WTC11 (cell line): Measurements from ENCODE around the gene AK2.

ENCODE experiments used
- CREB1 ChIP-seq: sonication (generic); formaldehyde crosslinking; IDR thresholded peaks from 2 replicates; pipeline ENCODE4 v1.8.0; 2023; ENCODE audit warnings: mild to moderate bottlenecking, missing genetic modification reagents
- FOXP1 ChIP-seq: sonication (generic); formaldehyde crosslinking; IDR thresholded peaks from 2 replicates; pipeline ENCODE4 v1.8.0; 2022; ENCODE audit warnings: missing genetic modification reagents, mild to moderate bottlenecking, moderate library complexity, borderline replicate concordance
- SP1 ChIP-seq: sonication (generic); formaldehyde crosslinking; conservative IDR thresholded peaks from 2 replicates; pipeline ENCODE4 v1.8.1; 2022; ENCODE audit warnings: missing genetic modification reagents
- TCF7 ChIP-seq: sonication (generic); formaldehyde crosslinking; IDR thresholded peaks from 2 replicates; pipeline ENCODE4 v1.8.0; 2022; ENCODE audit warnings: mild to moderate bottlenecking, low read depth, missing genetic modification reagents, moderate library complexity
- TF ChIP-seq, protein P1 (sequence below): fragments of 200-600 bp; IDR thresholded peaks from 2 replicates; pipeline ENCODE4 v1.8.0; 2022; ENCODE audit warnings: antibody characterized with exemption

DNA sequence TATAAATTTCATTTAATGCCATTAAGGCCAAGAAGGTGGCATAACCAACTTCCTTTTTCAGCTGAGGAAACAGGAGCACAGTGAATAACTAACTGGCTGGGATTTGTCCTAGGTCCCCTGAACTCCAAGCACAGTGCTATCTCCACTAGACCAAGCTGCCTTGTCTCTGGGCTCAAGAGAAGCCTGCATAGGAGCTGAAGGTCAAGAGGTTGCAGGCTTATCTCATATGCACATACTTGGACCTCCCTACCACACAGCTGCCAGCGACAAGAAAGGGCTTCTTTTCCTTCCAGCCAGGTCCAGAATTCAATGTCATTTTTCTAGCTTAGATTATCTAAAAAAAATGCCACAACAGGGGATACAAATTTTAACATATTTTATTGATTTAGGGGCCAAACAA lies 27.1 kb downstream of the AK2 start:
- TF ChIP-seq, protein P1, sequence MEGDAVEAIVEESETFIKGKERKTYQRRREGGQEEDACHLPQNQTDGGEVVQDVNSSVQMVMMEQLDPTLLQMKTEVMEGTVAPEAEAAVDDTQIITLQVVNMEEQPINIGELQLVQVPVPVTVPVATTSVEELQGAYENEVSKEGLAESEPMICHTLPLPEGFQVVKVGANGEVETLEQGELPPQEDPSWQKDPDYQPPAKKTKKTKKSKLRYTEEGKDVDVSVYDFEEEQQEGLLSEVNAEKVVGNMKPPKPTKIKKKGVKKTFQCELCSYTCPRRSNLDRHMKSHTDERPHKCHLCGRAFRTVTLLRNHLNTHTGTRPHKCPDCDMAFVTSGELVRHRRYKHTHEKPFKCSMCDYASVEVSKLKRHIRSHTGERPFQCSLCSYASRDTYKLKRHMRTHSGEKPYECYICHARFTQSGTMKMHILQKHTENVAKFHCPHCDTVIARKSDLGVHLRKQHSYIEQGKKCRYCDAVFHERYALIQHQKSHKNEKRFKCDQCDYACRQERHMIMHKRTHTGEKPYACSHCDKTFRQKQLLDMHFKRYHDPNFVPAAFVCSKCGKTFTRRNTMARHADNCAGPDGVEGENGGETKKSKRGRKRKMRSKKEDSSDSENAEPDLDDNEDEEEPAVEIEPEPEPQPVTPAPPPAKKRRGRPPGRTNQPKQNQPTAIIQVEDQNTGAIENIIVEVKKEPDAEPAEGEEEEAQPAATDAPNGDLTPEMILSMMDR, result no peak
- TF ChIP-seq SP1, result no peak
- TF ChIP-seq CREB1 (CRISPR knock-in tag), result no peak
- no peak for TF ChIP-seq TCF7 (CRISPR knock-in tag)
- no peak for TF ChIP-seq FOXP1
